ENCODE measurements around the gene CDHR1. TPM values are rescaled to one million over a fixed set of nuclear protein-coding genes. Genes with fewer than 3 reads are reported as not detected.

CDHR1 gene
- total RNA-seq, 1 donor from 2014 or later: 0.96 TPM

GRCh38 chr10:84201682-84202081 lies 7.3 kb downstream of the CDHR1 start:
- DNase-seq (ENCODE audit: low spot score, unreplicated experiment): no peak
- TF ChIP-seq, protein P1, sequence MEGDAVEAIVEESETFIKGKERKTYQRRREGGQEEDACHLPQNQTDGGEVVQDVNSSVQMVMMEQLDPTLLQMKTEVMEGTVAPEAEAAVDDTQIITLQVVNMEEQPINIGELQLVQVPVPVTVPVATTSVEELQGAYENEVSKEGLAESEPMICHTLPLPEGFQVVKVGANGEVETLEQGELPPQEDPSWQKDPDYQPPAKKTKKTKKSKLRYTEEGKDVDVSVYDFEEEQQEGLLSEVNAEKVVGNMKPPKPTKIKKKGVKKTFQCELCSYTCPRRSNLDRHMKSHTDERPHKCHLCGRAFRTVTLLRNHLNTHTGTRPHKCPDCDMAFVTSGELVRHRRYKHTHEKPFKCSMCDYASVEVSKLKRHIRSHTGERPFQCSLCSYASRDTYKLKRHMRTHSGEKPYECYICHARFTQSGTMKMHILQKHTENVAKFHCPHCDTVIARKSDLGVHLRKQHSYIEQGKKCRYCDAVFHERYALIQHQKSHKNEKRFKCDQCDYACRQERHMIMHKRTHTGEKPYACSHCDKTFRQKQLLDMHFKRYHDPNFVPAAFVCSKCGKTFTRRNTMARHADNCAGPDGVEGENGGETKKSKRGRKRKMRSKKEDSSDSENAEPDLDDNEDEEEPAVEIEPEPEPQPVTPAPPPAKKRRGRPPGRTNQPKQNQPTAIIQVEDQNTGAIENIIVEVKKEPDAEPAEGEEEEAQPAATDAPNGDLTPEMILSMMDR (IDR thresholded peaks at IDR 0.05; ENCODE audit: unreplicated experiment): no peak

GRCh38 chr10:84202349-84202748 lies 8.0 kb downstream of the CDHR1 start:
- Mint-ChIP-seq H3K4me1 (ENCODE audit: low read depth) (no peaks in the 10 kb centered on the region), H3K36me3 (ENCODE audit: insufficient read depth) (no peaks in the 10 kb centered on the region)
- TF ChIP-seq, protein P1 (IDR thresholded peaks at IDR 0.05; ENCODE audit: unreplicated experiment): no peak

More at GRCh38 chr10:84201682-84202081, 7.3 kb downstream of the CDHR1 start:
- Mint-ChIP-seq H3K4me3 (ENCODE audit: low read depth) (no peak overlapping the region), H3K4me1 (ENCODE audit: low read depth) (no peaks in the 10 kb centered on the region), H3K27me3 (peaks cover 47% of the 10 kb centered on the region), H3K9me3 (ENCODE audit: low read depth) (no peaks in the 10 kb centered on the region), H3K27ac (no peak overlapping the region), H3K36me3 (ENCODE audit: insufficient read depth) (no peaks in the 10 kb centered on the region)

DNA sequence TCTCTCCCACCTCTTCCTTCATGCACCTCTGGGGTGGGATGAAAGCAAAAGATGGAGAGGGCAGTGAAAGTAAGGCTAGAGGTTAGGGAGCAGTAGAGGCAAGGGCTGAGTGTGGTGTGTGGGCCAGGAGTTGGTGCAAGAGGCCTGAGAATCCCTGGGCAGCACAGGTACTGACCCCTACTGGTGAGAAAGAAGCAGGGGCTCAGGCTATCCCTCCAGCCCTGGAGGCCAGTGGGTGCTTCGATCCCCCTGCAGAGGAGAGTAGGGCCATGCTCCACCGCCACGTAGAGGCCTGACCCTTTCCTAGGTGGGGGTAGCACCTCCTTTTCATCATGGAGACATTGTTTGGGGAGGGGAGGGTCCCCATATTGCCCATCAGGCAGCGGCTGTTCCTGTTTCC lies 9.8 kb downstream of the CDHR1 start:
- no peaks in the 10 kb centered on the region for H3K36me3 Mint-ChIP-seq (ENCODE audit: insufficient read depth)
- DNase-seq (ENCODE audit: low spot score, unreplicated experiment): no peak
- H3K27ac Mint-ChIP-seq: no peak overlapping the region
- H3K4me1 Mint-ChIP-seq (ENCODE audit: low read depth): no peaks in the 10 kb centered on the region
- TF ChIP-seq, protein P1 (IDR thresholded peaks at IDR 0.05; ENCODE audit: unreplicated experiment): peak; percentile 52
- H3K9me3 Mint-ChIP-seq (ENCODE audit: low read depth): no peaks in the 10 kb centered on the region
- no peak overlapping the region for H3K4me3 Mint-ChIP-seq (ENCODE audit: low read depth)
- H3K27me3 Mint-ChIP-seq: peaks cover 42% of the 10 kb centered on the region

More at GRCh38 chr10:84202349-84202748, 8.0 kb downstream of the CDHR1 start:
- Mint-ChIP-seq H3K27ac (no peak overlapping the region), H3K27me3 (peaks cover 47% of the 10 kb centered on the region), H3K9me3 (ENCODE audit: low read depth) (no peaks in the 10 kb centered on the region), H3K4me3 (ENCODE audit: low read depth) (no peak overlapping the region)
- no peak for DNase-seq (ENCODE audit: low spot score, unreplicated experiment)

GRCh38 chr10:84204610-84205009 lies 10.3 kb downstream of the CDHR1 start:
- Mint-ChIP-seq H3K27ac (no peak overlapping the region), H3K4me1 (ENCODE audit: low read depth) (no peaks in the 10 kb centered on the region), H3K9me3 (ENCODE audit: low read depth) (no peaks in the 10 kb centered on the region), H3K4me3 (ENCODE audit: low read depth) (no peak overlapping the region), H3K27me3 (peaks cover 37% of the 10 kb centered on the region), H3K36me3 (ENCODE audit: insufficient read depth) (no peaks in the 10 kb centered on the region)
- no peak for DNase-seq (ENCODE audit: low spot score, unreplicated experiment)
- TF ChIP-seq, protein P1 (IDR thresholded peaks at IDR 0.05; ENCODE audit: unreplicated experiment): no peak

GRCh38 chr10:84205049-84205852 lies 10.9 kb downstream of the CDHR1 start:
- Mint-ChIP-seq H3K36me3 (ENCODE audit: insufficient read depth) (no peaks in the 10 kb centered on the region), H3K27me3 (peaks cover 33% of the 10 kb centered on the region), H3K4me3 (ENCODE audit: low read depth) (no peak overlapping the region), H3K27ac (peak overlapping the region; percentile 22), H3K4me1 (ENCODE audit: low read depth) (no peaks in the 10 kb centered on the region), H3K9me3 (ENCODE audit: low read depth) (no peaks in the 10 kb centered on the region)
- TF ChIP-seq, protein P1 (IDR thresholded peaks at IDR 0.05; ENCODE audit: unreplicated experiment): peak; percentile 82
- DNase-seq (ENCODE audit: low spot score, unreplicated experiment): peak; percentile 41

All from progenitor cell of endocrine pancreas (in vitro differentiated cells).